ENCODE measurements around the gene PPIL1. TPM values are rescaled to one million over a fixed set of nuclear protein-coding genes. Genes with fewer than 3 reads are reported as not detected.

PPIL1 gene
- total RNA-seq, 4 donors from 2014 or later = 13.5 to 28.5 (median 24.0) TPM

GRCh38 chr6:36825994-36826393 is 48.6 kb downstream of the PPIL1 start:
- 83 to 100% methylated on average over 4 to 5 of the region's 8 CpGs for WGBS, 2 donors (ENCODE audit: low coverage in 1 of 2)

GRCh38 chr6:36825452-36825851 is 49.2 kb downstream of the PPIL1 start:
- no peaks in the 10 kb centered on the region for H3K9me3 ChIP-seq
- TF ChIP-seq POLR2AphosphoS5 (IDR thresholded peaks at IDR 0.05) (no peak), EP300 (IDR thresholded peaks at IDR 0.05) (no peak), CTCF (IDR thresholded peaks at IDR 0.05) (no peak), POLR2A (IDR thresholded peaks at IDR 0.05) (no peak)
- H3K36me3 ChIP-seq = no peaks in the 10 kb centered on the region
- no peak for ATAC-seq
- no peak overlapping the region for H3K4me3 ChIP-seq
- WGBS, 2 donors (ENCODE audit: low coverage in 1 of 2) = 83 to 93% methylated on average over 1 to 6 of the region's 6 CpGs
- peaks cover 3 to 32% (median 8%) of the 10 kb centered on the region in 3 donors for H3K4me1 ChIP-seq
- H3K27ac ChIP-seq = no peak overlapping the region
- no peaks in the 10 kb centered on the region for H3K27me3 ChIP-seq

More at GRCh38 chr6:36825994-36826393, 48.6 kb downstream of the PPIL1 start:
- Histone ChIP-seq H3K9me3 (no peaks in the 10 kb centered on the region), H3K4me3 (no peak overlapping the region), H3K27me3 (no peaks in the 10 kb centered on the region), H3K27ac (no peak overlapping the region), H3K36me3 (no peaks in the 10 kb centered on the region), H3K4me1 (peaks cover 3 to 37% (median 11%) of the 10 kb centered on the region in 3 donors)
- no peak for TF ChIP-seq POLR2AphosphoS5 (IDR thresholded peaks at IDR 0.05)
- TF ChIP-seq CTCF (IDR thresholded peaks at IDR 0.05) = no peak
- no peak for TF ChIP-seq EP300 (IDR thresholded peaks at IDR 0.05)
- TF ChIP-seq POLR2A (IDR thresholded peaks at IDR 0.05) = no peak
- no peak for ATAC-seq

- peaks cover 0 to 20% (median 0%) of the 10 kb centered on the region in 3 donors for H3K4me1 ChIP-seq
- H3K27ac ChIP-seq = peak overlapping the region in 2 of 4 donors; percentile 27 to 62
- H3K9me3 ChIP-seq = no peaks in the 10 kb centered on the region
- TF ChIP-seq CTCF (IDR thresholded peaks at IDR 0.05) (no peak), EP300 (IDR thresholded peaks at IDR 0.05) (no peak), POLR2AphosphoS5 (IDR thresholded peaks at IDR 0.05) (no peak), POLR2A (IDR thresholded peaks at IDR 0.05) (no peak)
- no peak for ATAC-seq
- no peaks in the 10 kb centered on the region for H3K36me3 ChIP-seq
- no peaks in the 10 kb centered on the region for H3K27me3 ChIP-seq
- WGBS, 2 donors (ENCODE audit: low coverage in 1 of 2) = 81 to 84% methylated on average over 3 to 4 of the region's 7 CpGs
- H3K4me3 ChIP-seq = no peak overlapping the region
Observed at GRCh38 chr6:36824253-36824652, 50.4 kb downstream of the PPIL1 start.

- WGBS, 2 donors (ENCODE audit: low coverage in 1 of 2) = 22 to 83% methylated on average over 1 to 6 of the region's 12 CpGs
- ATAC-seq = no peak
- Histone ChIP-seq H3K4me1 (peaks cover 0 to 17% (median 0%) of the 10 kb centered on the region in 3 donors), H3K27ac (peak overlapping the region in 3 of 4 donors; percentile 10 to 62 (median 54)), H3K36me3 (no peaks in the 10 kb centered on the region), H3K9me3 (no peaks in the 10 kb centered on the region), H3K4me3 (no peak overlapping the region), H3K27me3 (no peaks in the 10 kb centered on the region)
- TF ChIP-seq CTCF (IDR thresholded peaks at IDR 0.05) (no peak), POLR2AphosphoS5 (IDR thresholded peaks at IDR 0.05) (no peak), POLR2A (IDR thresholded peaks at IDR 0.05) (no peak), EP300 (IDR thresholded peaks at IDR 0.05) (no peak)
Observed at GRCh38 chr6:36823421-36824096, 51.0 kb downstream of the PPIL1 start.
